Measurements from ENCODE around the gene CDC27.

GRCh38 chr17:47235923-47236322 is 46.8 kb upstream of the CDC27 start:
- TF ChIP-seq CTCF (IDR thresholded peaks at IDR 0.05; ENCODE audit: low read depth, low read length) (no peak), EZH2phosphoT487 (IDR thresholded peaks at IDR 0.05; ENCODE audit: low read depth) (no peak)

Measured in OCI-LY3 (cell line).